ENCODE data around the gene ASCL5. TPM values are rescaled to one million over a fixed set of nuclear protein-coding genes. Genes with fewer than 3 reads are reported as not detected.

The ASCL5 gene
- total RNA-seq, 1 donor, result not detected

- DNase-seq (ENCODE audit: low read depth in 2 of 3, low spot score in 2 of 3), result no peak
Measured at GRCh38 chr1:201112926-201113325, 14.1 kb downstream of the ASCL5 start.

GRCh38 chr1:201112173-201112731 lies 14.7 kb downstream of the ASCL5 start, which contains the start of gene CACNA1S:
TSS of gene CACNA1S (minus strand) at chr1:201112426. CDS start at chr1:201112339, 87 bp downstream.
- no peak for DNase-seq (ENCODE audit: low read depth in 2 of 3, low spot score in 2 of 3)

- no peak for DNase-seq (ENCODE audit: low read depth in 2 of 3, low spot score in 2 of 3)
Measured at GRCh38 chr1:201111672-201112071, 15.3 kb downstream of the ASCL5 start.

GRCh38 chr1:201111156-201111555 lies 15.8 kb downstream of the ASCL5 start:
- no peak for DNase-seq (ENCODE audit: low read depth in 2 of 3, low spot score in 2 of 3)

- no peak for DNase-seq (ENCODE audit: low read depth in 2 of 3, low spot score in 2 of 3)
Measured at GRCh38 chr1:201110616-201111015, 16.4 kb downstream of the ASCL5 start.

GRCh38 chr1:201110138-201110537 lies 16.8 kb downstream of the ASCL5 start:
- DNase-seq (ENCODE audit: low read depth in 2 of 3, low spot score in 2 of 3), result no peak

GRCh38 chr1:201109651-201110050 lies 17.3 kb downstream of the ASCL5 start:
- DNase-seq (ENCODE audit: low read depth in 2 of 3, low spot score in 2 of 3), result no peak

GRCh38 chr1:201108614-201109013 lies 18.4 kb downstream of the ASCL5 start:
- DNase-seq (ENCODE audit: low read depth in 2 of 3, low spot score in 2 of 3), result no peak

GRCh38 chr1:201105688-201106087 lies 21.3 kb downstream of the ASCL5 start:
- DNase-seq (ENCODE audit: low read depth in 2 of 3, low spot score in 2 of 3), result no peak

- DNase-seq (ENCODE audit: low read depth in 2 of 3, low spot score in 2 of 3), result no peak
Measured at GRCh38 chr1:201104141-201104540, 22.8 kb downstream of the ASCL5 start.

GRCh38 chr1:201103666-201104065 lies 23.3 kb downstream of the ASCL5 start:
- DNase-seq (ENCODE audit: low read depth in 2 of 3, low spot score in 2 of 3), result no peak

- no peak for DNase-seq (ENCODE audit: low read depth in 2 of 3, low spot score in 2 of 3)
Measured at GRCh38 chr1:201100169-201100930, 26.6 kb downstream of the ASCL5 start.

GRCh38 chr1:201098992-201099677 lies 27.8 kb downstream of the ASCL5 start:
- DNase-seq (ENCODE audit: low read depth in 2 of 3, low spot score in 2 of 3), result no peak

GRCh38 chr1:201096977-201097856 lies 29.8 kb downstream of the ASCL5 start:
- no peak for DNase-seq (ENCODE audit: low read depth in 2 of 3, low spot score in 2 of 3)

GRCh38 chr1:201096041-201096461 lies 30.9 kb downstream of the ASCL5 start:
- no peak for DNase-seq (ENCODE audit: low read depth in 2 of 3, low spot score in 2 of 3)

GRCh38 chr1:201095581-201095980 lies 31.4 kb downstream of the ASCL5 start:
- no peak for DNase-seq (ENCODE audit: low read depth in 2 of 3, low spot score in 2 of 3)

- no peak for DNase-seq (ENCODE audit: low read depth in 2 of 3, low spot score in 2 of 3)
Measured at GRCh38 chr1:201094832-201095231, 32.2 kb downstream of the ASCL5 start.

- DNase-seq (ENCODE audit: low read depth in 2 of 3, low spot score in 2 of 3), result no peak
Measured at GRCh38 chr1:201093962-201094361, 33.0 kb downstream of the ASCL5 start.

- no peak for DNase-seq (ENCODE audit: low read depth in 2 of 3, low spot score in 2 of 3)
Measured at GRCh38 chr1:201093561-201093960, 33.4 kb downstream of the ASCL5 start.

GRCh38 chr1:201092738-201093137 lies 34.2 kb downstream of the ASCL5 start:
- no peak for DNase-seq (ENCODE audit: low read depth in 2 of 3, low spot score in 2 of 3)

GRCh38 chr1:201091256-201091655 lies 35.7 kb downstream of the ASCL5 start:
- DNase-seq (ENCODE audit: low read depth in 2 of 3, low spot score in 2 of 3), result no peak
